Tibial nerve (tissue), 4 donors: Measurements from ENCODE around the gene ANXA1. TPM values are rescaled to one million over a fixed set of nuclear protein-coding genes. Genes with fewer than 3 reads are reported as not detected.
A peak's percentile ranks its signal among the peaks of the same experiment; 100 is the strongest.

Source experiments
- DNase-seq, 2 donors: peaks; one replicate each; pipeline ENCODE4 v3.0.0-alpha.2; 2019; ENCODE audit warnings: low spot score in 2 of 2
- H3K27ac ChIP-seq, 4 donors: fragments of 200-600 bp; sonication (generic) in 3 of 4; one replicate each; pipeline ENCODE4 v1.5.1; 2017 to 2019; ENCODE audit warnings: mild to moderate bottlenecking in 1 of 4
- H3K27me3 ChIP-seq, 2 donors: fragments of 200-600 bp; sonication (generic) in 1 of 2; one replicate each; pipeline versions ENCODE4 v1.5.1 to v1.6.0; 2017 to 2019
- H3K36me3 ChIP-seq, 3 donors: fragments of 200-600 bp; sonication (generic); one replicate each; pipeline ENCODE4 v1.5.1; 2018 to 2019
- H3K4me1 ChIP-seq, 4 donors: fragments of 200-600 bp; sonication (generic) in 3 of 4; one replicate each; pipeline ENCODE4 v1.5.1; 2017 to 2019
- H3K4me3 ChIP-seq, 4 donors: fragments of 200-600 bp; sonication (generic) in 3 of 4; one replicate each; pipeline ENCODE4 v1.5.1; 2017 to 2019; ENCODE audit warnings: mild to moderate bottlenecking in 1 of 4, moderate library complexity in 1 of 4
- H3K9me3 ChIP-seq, 4 donors: fragments of 200-600 bp; sonication (generic) in 3 of 4; one replicate each; pipeline ENCODE4 v1.5.1; 2017 to 2019
- EP300 ChIP-seq, 2 donors: sonication (generic); formaldehyde crosslinking; IDR thresholded peaks; one replicate each; pipeline ENCODE4 v1.6.1; 2017; ENCODE audit warnings: antibody characterized with exemption in 2 of 2, mild to moderate bottlenecking in 1 of 2
- POLR2A ChIP-seq, 2 donors: fragments of 450-650 bp; IDR thresholded peaks; one replicate each; pipeline ENCODE4 v1.6.1; 2017; ENCODE audit warnings: antibody characterized with exemption in 2 of 2, mild to moderate bottlenecking in 2 of 2, moderate library complexity in 2 of 2
- WGBS, 2 donors: methylation state at CpG; one replicate each; pipeline ENCODE4 v1.1.5; 2018; 5-methylcytosine and 5-hydroxymethylcytosine counted together
- total RNA-seq, 4 donors: library from RNA; depleted of rRNA; stranded (reverse); fragments of >200 nt; gene quantifications; one replicate each; pipeline ENCODE4 v1.1.0, GENCODE V29; 2016
- TF ChIP-seq, protein P1 (sequence below), 5 experiments: fragments of 200-600 bp in 3 of 5; fragments of 450-650 bp in 2 of 5; sonication (generic) in 3 of 5; IDR thresholded peaks; one replicate each; pipeline ENCODE4 v1.5.1; 2016 to 2019; ENCODE audit warnings: antibody characterized with exemption in 5 of 5, mild to moderate bottlenecking in 3 of 5, moderate library complexity in 2 of 5

Gene ANXA1
- total RNA-seq, 4 donors from 2014 or later: 265 to 504 (median 306) TPM

- Histone ChIP-seq H3K4me1 (peaks cover 0 to 4% (median 2%) of the 10 kb centered on the region in 4 donors), H3K36me3 (no peaks in the 10 kb centered on the region), H3K9me3 (no peaks in the 10 kb centered on the region), H3K4me3 (no peak overlapping the region), H3K27ac (no peak overlapping the region), H3K27me3 (no peaks in the 10 kb centered on the region)
- DNase-seq: no peak
- 91 to 100% methylated on average over 1 of the region's 1 CpG for WGBS, 2 donors
- TF ChIP-seq POLR2A (IDR thresholded peaks at IDR 0.05): no peak
- TF ChIP-seq, protein P1, sequence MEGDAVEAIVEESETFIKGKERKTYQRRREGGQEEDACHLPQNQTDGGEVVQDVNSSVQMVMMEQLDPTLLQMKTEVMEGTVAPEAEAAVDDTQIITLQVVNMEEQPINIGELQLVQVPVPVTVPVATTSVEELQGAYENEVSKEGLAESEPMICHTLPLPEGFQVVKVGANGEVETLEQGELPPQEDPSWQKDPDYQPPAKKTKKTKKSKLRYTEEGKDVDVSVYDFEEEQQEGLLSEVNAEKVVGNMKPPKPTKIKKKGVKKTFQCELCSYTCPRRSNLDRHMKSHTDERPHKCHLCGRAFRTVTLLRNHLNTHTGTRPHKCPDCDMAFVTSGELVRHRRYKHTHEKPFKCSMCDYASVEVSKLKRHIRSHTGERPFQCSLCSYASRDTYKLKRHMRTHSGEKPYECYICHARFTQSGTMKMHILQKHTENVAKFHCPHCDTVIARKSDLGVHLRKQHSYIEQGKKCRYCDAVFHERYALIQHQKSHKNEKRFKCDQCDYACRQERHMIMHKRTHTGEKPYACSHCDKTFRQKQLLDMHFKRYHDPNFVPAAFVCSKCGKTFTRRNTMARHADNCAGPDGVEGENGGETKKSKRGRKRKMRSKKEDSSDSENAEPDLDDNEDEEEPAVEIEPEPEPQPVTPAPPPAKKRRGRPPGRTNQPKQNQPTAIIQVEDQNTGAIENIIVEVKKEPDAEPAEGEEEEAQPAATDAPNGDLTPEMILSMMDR (IDR thresholded peaks at IDR 0.05): no peak
- TF ChIP-seq EP300 (IDR thresholded peaks at IDR 0.05): no peak
Measured at GRCh38 chr9:73114958-73115357, 36.7 kb upstream of the ANXA1 start.

- H3K9me3 ChIP-seq: no peaks in the 10 kb centered on the region
- peaks cover 0 to 4% (median 2%) of the 10 kb centered on the region in 4 donors for H3K4me1 ChIP-seq
- H3K36me3 ChIP-seq: no peaks in the 10 kb centered on the region
- 21 to 42% methylated on average over 1 of the region's 1 CpG for WGBS, 2 donors
- TF ChIP-seq POLR2A (IDR thresholded peaks at IDR 0.05): no peak
- TF ChIP-seq EP300 (IDR thresholded peaks at IDR 0.05): no peak
- TF ChIP-seq, protein P1 (IDR thresholded peaks at IDR 0.05): no peak
- no peaks in the 10 kb centered on the region for H3K27me3 ChIP-seq
- no peak for DNase-seq
- H3K4me3 ChIP-seq: no peak overlapping the region
- H3K27ac ChIP-seq: peak overlapping the region in 1 of 4 donors; percentile 44
Measured at GRCh38 chr9:73116031-73116430, 35.6 kb upstream of the ANXA1 start.

- TF ChIP-seq, protein P1 (IDR thresholded peaks at IDR 0.05): no peak
- TF ChIP-seq EP300 (IDR thresholded peaks at IDR 0.05) (no peak), POLR2A (IDR thresholded peaks at IDR 0.05) (no peak)
- Histone ChIP-seq H3K27me3 (no peaks in the 10 kb centered on the region), H3K27ac (no peak overlapping the region), H3K4me3 (no peak overlapping the region), H3K9me3 (no peaks in the 10 kb centered on the region), H3K36me3 (no peaks in the 10 kb centered on the region), H3K4me1 (peaks cover 0 to 4% (median 2%) of the 10 kb centered on the region in 4 donors)
- 95 to 100% methylated on average over 1 of the region's 1 CpG for WGBS, 2 donors
- DNase-seq: no peak
Measured at GRCh38 chr9:73116880-73117279, 34.8 kb upstream of the ANXA1 start.

- no peak for DNase-seq
- TF ChIP-seq POLR2A (IDR thresholded peaks at IDR 0.05) (no peak), EP300 (IDR thresholded peaks at IDR 0.05) (no peak)
- TF ChIP-seq, protein P1 (IDR thresholded peaks at IDR 0.05): no peak
- peaks cover 0 to 4% (median 2%) of the 10 kb centered on the region in 4 donors for H3K4me1 ChIP-seq
- H3K36me3 ChIP-seq: no peaks in the 10 kb centered on the region
- H3K9me3 ChIP-seq: no peaks in the 10 kb centered on the region
- H3K27ac ChIP-seq: no peak overlapping the region
- H3K4me3 ChIP-seq: no peak overlapping the region
- no peaks in the 10 kb centered on the region for H3K27me3 ChIP-seq
Measured at GRCh38 chr9:73118286-73118685, 33.4 kb upstream of the ANXA1 start.

- Histone ChIP-seq H3K9me3 (no peaks in the 10 kb centered on the region), H3K27ac (no peak overlapping the region), H3K27me3 (no peaks in the 10 kb centered on the region), H3K4me3 (no peak overlapping the region), H3K36me3 (no peaks in the 10 kb centered on the region), H3K4me1 (peaks cover 0 to 4% (median 2%) of the 10 kb centered on the region in 4 donors)
- DNase-seq: no peak
- TF ChIP-seq, protein P1 (IDR thresholded peaks at IDR 0.05): no peak
- TF ChIP-seq POLR2A (IDR thresholded peaks at IDR 0.05) (no peak), EP300 (IDR thresholded peaks at IDR 0.05) (no peak)
- 90 to 92% methylated on average over 4 of the region's 4 CpGs for WGBS, 2 donors
Measured at GRCh38 chr9:73118898-73119554, 32.6 kb upstream of the ANXA1 start.
